Tibial artery (tissue), 4 donors: ENCODE results near the gene DNM3.
A peak's percentile ranks its signal among the peaks of the same experiment; 100 is the strongest.

ENCODE experiments used
- DNase-seq, 2 donors: peaks; one replicate each; pipeline ENCODE4 v3.0.0-alpha.2; 2019
- H3K27ac ChIP-seq, 2 donors: fragments of 200-600 bp; sonication (generic) in 1 of 2; 1 replicate in 1 of 2; 2 replicates in 1 of 2; pipeline ENCODE4 v1.5.1; 2018 to 2019; ENCODE audit warnings: mild to moderate bottlenecking in 1 of 2
- H3K27me3 ChIP-seq, 2 donors: fragments of 200-600 bp; sonication (generic) in 1 of 2; one replicate each; pipeline versions ENCODE4 v1.5.1 to v1.6.0; 2016 to 2019
- H3K36me3 ChIP-seq, 3 donors: fragments of 200-600 bp; sonication (generic) in 2 of 3; one replicate each; pipeline ENCODE4 v1.5.1; 2016 to 2019; ENCODE audit warnings: mild to moderate bottlenecking in 2 of 3
- H3K4me1 ChIP-seq, 4 donors: fragments of 200-600 bp; sonication (generic) in 2 of 4; 1 replicate in 3 of 4; 2 replicates in 1 of 4; pipeline ENCODE4 v1.5.1; 2016 to 2019
- H3K4me3 ChIP-seq, 2 donors: fragments of 200-600 bp; sonication (generic) in 1 of 2; 1 replicate in 1 of 2; 2 replicates in 1 of 2; pipeline ENCODE4 v1.5.1; 2018 to 2019; ENCODE audit warnings: mild to moderate bottlenecking in 2 of 2
- H3K9me3 ChIP-seq, 3 donors: fragments of 200-600 bp; sonication (generic) in 1 of 3; one replicate each; pipeline ENCODE4 v1.5.1; 2016 to 2019
- CTCF ChIP-seq, 2 experiments: fragments of 200-600 bp in 1 of 2; fragments of 450-650 bp in 1 of 2; IDR thresholded peaks; one replicate each; pipeline ENCODE4 v1.5.1; 2017 to 2019; ENCODE audit warnings: antibody characterized with exemption in 2 of 2, mild to moderate bottlenecking in 1 of 2, moderate library complexity in 1 of 2
- intact Hi-C: fragments of 100-400 bp; cut with DNase I; formaldehyde crosslinking; loops from one replicate; pipeline ENCODE4 v1.15.0; 2023; ENCODE audit warnings: low total_unique reads

The DNM3 gene

GRCh38 chr1:171995573-171995972 lies 154.3 kb downstream of the DNM3 start:
- Histone ChIP-seq H3K27ac (no peak overlapping the region), H3K4me3 (no peak overlapping the region), H3K27me3 (no peaks in the 10 kb centered on the region), H3K4me1 (no peaks in the 10 kb centered on the region), H3K36me3 (no peaks in the 10 kb centered on the region), H3K9me3 (no peaks in the 10 kb centered on the region)
- DNase-seq = no peak
- no peak for TF ChIP-seq CTCF (IDR thresholded peaks at IDR 0.05)
- intact Hi-C loops = no loop called here

- no peaks in the 10 kb centered on the region for H3K36me3 ChIP-seq
- H3K4me3 ChIP-seq = no peak overlapping the region
- H3K27me3 ChIP-seq = no peaks in the 10 kb centered on the region
- H3K27ac ChIP-seq = no peak overlapping the region
- no peak for TF ChIP-seq CTCF (IDR thresholded peaks at IDR 0.05)
- no peak for DNase-seq
- intact Hi-C loops = no loop called here
- no peaks in the 10 kb centered on the region for H3K4me1 ChIP-seq
- H3K9me3 ChIP-seq = no peaks in the 10 kb centered on the region
Observed at GRCh38 chr1:171997936-171998335, 156.6 kb downstream of the DNM3 start.

- no peak for TF ChIP-seq CTCF (IDR thresholded peaks at IDR 0.05)
- H3K27me3 ChIP-seq = no peaks in the 10 kb centered on the region
- no peaks in the 10 kb centered on the region for H3K36me3 ChIP-seq
- DNase-seq = no peak
- H3K4me1 ChIP-seq = no peaks in the 10 kb centered on the region
- H3K27ac ChIP-seq = no peak overlapping the region
- intact Hi-C loops = no loop called here
- H3K4me3 ChIP-seq = no peak overlapping the region
- H3K9me3 ChIP-seq = no peaks in the 10 kb centered on the region
Observed at GRCh38 chr1:171998711-171999110, 157.4 kb downstream of the DNM3 start.

GRCh38 chr1:171999756-172000155 lies 158.5 kb downstream of the DNM3 start:
- intact Hi-C loops = no loop called here

GRCh38 chr1:172001288-172001687 lies 160.0 kb downstream of the DNM3 start:
- no peaks in the 10 kb centered on the region for H3K4me1 ChIP-seq
- no peak for TF ChIP-seq CTCF (IDR thresholded peaks at IDR 0.05)
- intact Hi-C loops = no loop called here
- no peaks in the 10 kb centered on the region for H3K9me3 ChIP-seq
- H3K27me3 ChIP-seq = no peaks in the 10 kb centered on the region
- no peak overlapping the region for H3K4me3 ChIP-seq
- H3K27ac ChIP-seq = no peak overlapping the region
- DNase-seq = no peak
- no peaks in the 10 kb centered on the region for H3K36me3 ChIP-seq

More at GRCh38 chr1:171999756-172000155, 158.5 kb downstream of the DNM3 start:
- no peaks in the 10 kb centered on the region for H3K27me3 ChIP-seq
- H3K4me1 ChIP-seq = no peaks in the 10 kb centered on the region
- DNase-seq = no peak
- no peak for TF ChIP-seq CTCF (IDR thresholded peaks at IDR 0.05)
- no peak overlapping the region for H3K27ac ChIP-seq
- H3K36me3 ChIP-seq = no peaks in the 10 kb centered on the region
- no peak overlapping the region for H3K4me3 ChIP-seq
- H3K9me3 ChIP-seq = no peaks in the 10 kb centered on the region

GRCh38 chr1:172002725-172003345 lies 161.5 kb downstream of the DNM3 start:
- no peaks in the 10 kb centered on the region for H3K27me3 ChIP-seq
- intact Hi-C loops = no loop called here
- TF ChIP-seq CTCF (IDR thresholded peaks at IDR 0.05) = peak; percentile 61 to 72
- no peaks in the 10 kb centered on the region for H3K4me1 ChIP-seq
- no peaks in the 10 kb centered on the region for H3K36me3 ChIP-seq
- no peaks in the 10 kb centered on the region for H3K9me3 ChIP-seq
- DNase-seq = no peak
- H3K27ac ChIP-seq = no peak overlapping the region
- no peak overlapping the region for H3K4me3 ChIP-seq
